NCI-H2171 (cell line): Measurements from ENCODE around the gene DBN1.

ENCODE experiments used
- DNase-seq: peaks from one replicate; lab custom pipeline; 2025; lab: John Stamatoyannopoulos, UW

DBN1 gene

DNA sequence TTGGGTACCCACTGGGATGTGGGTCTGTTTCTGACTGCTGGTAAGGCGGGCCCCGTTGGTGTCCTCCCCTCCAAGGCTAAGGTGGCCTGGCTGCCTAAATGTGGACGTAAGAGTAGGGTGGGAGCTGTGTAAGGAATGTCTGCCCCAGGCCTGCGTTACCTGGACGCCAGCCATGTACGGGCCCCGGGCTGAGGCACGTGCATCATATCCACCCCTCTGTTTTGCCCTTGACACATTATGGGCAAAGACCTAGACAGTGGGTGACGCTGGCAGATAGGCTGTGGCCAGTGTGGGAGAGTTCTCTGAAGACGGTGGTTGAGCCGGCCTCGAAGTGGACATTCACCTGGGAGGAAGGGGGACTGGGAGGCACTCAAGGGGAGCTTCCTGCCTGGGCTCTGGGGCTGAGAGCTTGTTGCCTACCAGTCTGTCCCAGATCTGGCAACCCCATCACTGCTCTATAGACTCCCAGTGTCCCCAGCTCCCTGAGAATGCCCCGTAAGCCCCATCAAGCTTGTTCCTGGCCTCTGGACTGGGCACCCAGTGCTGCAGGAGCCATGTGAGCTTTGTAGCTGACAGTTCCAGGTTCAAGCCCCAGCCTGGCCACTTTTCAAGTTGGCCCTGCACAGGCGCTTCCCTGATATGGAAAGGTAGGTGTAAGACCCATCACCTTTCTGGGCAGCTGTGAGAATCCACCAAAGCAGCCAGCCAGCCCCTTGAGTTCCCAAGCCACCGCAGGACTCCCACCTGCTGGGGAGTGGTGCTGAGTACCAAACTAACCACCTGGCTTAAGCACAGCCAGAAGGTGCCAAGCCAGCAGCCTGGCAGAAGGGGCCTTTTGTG is 30.1 kb downstream of the DBN1 start:
- DNase-seq: no peak

DNA sequence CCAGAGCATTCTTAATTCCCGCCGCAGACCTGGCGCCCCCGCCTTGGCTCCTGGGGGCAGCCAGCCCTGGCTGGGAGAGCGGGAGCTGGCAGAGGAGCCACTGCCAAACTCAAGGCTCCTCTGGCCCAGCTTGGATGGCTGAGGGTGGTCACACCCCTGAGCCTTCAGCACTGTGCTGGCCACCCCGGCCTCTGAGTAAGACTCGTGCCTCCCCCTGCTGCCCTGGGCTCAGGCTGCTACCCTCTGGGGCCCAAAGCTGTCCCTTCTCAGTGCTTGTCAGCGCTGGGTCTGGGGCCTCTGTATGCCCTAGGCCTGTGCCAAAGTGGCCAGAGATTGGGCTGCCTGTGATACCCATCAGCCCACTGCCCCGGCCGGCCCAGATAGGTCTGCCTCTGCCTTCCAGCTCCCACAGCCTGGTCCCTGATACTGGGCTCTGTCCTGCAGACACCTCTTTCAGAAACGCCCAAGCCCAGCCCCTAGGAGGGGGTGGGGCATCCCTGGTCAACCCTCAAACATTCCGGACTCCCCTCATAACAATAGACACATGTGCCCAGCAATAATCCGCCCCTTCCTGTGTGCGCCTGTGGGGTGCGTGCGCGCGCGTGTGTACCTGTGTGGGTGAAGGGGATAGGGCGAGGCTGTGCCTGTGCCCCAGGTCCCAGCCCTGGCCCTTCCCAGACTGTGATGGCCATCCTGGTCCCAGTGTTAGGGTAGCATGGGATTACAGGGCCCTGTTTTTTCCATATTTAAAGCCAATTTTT is 31.2 kb downstream of the DBN1 start:
- no peak for DNase-seq

DNA sequence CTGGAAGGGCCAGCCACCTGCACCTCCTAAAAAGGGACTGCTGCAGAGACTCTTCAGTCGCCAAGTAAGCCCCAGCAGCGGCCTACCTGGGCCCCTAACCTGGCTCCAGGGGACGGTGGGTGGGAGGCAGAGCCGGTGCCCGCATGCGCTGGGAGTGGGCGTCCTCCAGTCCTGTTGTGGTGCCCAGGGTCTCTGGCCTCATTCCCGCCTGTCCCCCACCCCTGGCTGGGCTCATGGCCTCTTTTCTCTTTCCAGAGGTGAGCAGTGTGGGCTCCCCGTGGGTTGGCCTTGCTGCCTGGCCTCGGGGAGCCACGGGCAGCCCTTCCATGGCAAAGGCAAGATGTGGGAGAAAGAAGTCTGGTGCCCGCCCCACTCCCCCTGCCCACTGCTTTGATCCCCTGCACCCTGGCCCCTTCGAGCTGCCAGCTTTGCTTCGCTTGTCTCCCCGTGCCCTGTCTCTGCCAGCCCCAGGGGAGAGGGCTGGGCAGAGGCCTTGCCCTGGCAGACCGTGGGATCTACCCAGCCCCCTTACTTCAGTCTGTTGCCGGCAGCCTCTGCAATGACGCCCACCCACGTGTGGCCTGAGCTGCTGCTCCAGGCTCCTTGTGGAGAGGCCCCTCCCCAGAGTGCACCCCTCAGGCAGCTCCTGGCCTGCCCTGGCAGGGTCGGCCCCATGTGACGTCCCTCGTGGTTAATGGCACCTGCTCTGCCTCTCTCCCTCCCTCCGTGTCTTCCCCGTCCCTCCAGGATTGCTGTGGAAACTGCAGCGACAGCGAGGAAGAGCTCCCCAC is 32.2 kb downstream of the DBN1 start:
- DNase-seq: no peak

DNA sequence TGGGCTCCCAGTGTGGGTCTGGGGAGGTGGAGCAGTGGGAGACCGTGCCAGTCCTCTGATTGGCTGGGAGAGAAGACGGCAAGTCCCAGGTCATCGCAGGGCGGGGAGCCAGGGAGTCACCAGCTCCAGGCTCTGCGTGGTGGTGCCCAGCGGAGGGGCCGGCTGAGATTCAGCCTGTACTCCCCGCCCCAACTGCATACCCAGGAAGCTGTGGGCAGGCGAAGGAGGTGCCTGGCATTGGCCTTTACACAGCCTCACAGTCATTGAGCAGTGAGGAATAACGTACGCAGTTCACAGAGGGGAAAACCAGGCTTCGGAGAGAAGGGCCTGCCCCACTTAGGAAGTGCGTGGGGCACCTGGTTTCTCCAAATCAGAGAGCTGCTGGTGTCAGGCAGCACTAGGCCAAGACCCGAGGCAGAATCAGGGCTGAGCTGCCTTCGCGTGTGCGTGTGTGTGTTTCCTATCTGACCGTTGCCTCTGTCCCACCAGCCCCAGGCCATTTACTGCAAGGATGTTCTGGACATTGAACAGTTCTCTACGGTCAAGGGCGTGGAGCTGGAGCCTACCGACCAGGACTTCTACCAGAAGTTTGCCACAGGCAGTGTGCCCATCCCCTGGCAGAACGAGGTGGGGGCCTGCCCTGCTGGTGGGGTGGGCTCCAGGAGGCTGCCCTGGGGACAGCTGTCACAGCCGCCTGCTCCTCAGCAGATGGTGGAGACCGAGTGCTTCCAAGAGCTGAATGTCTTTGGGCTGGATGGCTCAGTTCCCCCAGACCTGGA is 33.0 kb downstream of the DBN1 start:
- DNase-seq: no peak

DNA sequence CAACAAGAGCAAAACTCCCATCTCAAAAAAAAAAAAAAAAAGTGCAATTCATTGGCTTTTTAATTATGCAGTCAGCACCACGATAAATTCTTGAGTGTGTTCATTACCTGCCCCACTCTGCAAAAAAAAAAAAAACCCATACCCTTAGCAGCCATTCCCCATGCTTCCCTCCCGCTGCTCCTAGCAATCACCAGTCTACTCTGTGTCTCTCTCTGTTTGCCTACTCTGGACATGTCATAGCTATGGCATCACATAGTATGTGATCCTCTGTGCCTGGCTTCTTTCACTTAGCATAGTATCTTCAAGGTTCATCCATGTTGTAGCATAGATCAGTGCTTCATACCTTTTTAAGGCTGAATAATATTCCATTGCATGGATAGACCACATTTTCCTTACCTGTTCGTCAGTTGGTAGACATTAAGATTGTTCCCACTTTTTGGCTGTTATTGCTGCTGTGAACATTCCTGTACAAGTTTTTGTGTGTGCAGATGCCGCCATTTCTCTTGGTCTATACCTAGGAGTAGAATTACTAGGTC is 33.8 kb downstream of the DBN1 start:
- DNase-seq: no peak

DNA sequence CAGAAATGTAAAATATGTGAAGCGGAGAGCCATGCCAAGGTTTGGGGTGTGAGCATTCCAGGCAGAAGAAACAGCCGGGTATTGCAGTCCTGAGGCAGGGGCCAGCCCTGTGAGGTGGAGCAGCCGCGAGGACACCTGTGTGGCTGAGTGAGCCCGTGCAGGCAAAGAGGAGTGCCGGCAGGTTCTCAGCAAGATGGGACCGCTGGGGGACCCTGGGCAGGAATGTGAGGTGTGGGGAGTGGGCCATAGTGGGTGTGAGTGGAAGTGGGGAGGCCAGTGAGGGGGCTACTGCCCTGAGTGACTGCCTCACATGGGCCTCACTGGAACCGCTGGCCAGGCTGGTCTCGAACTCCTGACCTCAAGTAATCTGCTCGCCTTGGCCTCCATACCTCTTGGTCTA is 35.0 kb downstream of the DBN1 start:
- no peak for DNase-seq

DNA sequence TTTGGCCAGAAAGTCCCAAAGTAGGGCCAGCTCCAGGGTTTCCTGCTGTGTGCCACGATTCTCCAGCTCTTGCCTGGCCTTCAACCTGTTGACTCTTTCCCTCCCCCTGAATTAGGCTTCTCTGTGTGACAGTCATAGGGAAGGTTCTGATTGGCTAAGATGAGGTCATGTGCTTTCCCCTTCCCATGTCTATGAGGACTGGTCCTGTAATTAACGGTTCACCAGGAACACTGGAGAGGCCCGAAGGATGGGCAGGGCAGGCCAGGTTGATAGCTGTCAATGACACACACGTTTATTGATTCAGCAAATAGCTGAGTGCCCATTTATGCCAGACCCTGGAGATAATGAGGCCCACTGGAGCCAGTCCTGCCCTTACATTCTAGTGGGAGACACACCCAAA is 35.8 kb downstream of the DBN1 start:
- DNase-seq: no peak

DNA sequence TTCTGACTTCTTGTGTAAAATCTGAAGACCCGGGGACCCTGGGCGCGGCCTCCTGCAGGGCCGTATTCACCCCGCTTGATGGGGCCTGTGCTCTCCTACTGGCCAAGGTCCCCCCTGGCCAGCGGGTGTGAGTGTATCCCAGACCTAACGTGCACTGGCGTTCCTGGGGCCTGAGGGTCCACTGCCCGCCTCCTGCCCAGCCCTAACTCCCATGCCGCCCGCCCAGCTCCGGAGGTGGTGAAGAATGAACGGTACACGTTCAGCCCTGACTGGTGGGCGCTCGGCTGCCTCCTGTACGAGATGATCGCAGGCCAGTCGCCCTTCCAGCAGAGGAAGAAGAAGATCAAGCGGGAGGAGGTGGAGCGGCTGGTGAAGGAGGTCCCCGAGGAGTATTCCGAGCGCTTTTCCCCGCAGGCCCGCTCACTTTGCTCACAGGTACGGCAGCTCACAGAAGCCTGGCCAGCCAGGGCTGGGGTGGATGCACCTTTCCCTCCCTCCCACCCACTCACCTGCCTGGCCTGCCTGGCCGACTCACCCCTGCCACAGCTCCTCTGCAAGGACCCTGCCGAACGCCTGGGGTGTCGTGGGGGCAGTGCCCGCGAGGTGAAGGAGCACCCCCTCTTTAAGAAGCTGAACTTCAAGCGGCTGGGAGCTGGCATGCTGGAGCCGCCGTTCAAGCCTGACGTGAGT is 37.4 kb downstream of the DBN1 start:
- DNase-seq: no peak

DNA sequence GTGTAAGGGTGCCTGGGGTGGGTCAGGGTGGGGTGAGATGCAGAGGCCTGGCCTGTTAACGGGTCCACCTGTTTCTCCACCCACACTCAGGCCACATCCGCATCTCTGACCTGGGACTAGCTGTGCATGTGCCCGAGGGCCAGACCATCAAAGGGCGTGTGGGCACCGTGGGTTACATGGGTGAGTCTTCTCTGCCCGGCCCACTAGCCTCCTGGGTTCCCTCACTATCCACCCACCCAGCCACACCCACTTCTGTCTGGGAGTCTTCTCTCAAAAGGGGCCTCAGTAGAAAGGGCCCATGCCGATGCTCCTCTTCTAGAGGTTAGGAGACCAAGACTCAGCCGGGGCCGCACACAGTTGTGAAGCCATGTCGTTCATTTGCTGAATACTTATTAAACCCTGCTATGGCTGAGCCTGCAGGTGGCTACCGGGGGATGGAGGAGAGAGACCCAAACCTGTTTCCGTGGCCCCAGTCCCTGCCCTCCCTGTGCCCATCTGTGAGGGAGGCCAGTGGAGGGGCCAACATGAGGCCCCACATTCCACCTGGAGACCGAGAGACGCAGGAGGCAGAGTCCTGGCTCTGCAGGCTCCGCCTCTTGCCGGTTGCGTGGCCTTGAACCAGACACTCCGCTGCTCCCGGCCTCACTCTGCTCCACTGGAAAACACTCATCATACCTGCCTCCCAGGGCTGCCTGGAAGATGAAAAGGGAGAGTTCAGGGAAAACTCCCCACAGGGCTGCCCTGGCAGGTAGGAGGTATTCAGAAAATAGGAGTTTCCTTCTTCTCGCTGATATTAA is 38.3 kb downstream of the DBN1 start:
- DNase-seq: no peak

DNA sequence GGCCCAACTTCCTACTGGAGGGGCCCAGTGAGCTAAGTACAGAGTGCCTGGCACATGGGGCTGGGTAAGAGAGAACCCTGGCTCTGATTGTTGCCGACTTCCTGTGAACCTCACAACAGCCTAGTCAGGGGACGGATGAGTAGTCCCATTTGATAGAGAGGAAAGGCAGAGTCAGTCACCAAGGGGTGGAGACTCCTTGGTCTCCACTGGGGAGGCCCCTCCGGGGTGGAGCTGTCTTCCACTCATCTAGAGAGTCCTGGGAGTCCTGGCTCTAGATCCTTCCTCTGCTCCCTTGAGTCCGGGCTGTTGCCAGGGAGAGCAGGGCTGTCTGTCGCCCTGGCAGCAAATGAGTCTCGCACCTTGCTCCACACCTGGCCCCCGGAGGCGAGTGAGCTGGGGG is 39.0 kb downstream of the DBN1 start:
- no peak for DNase-seq

DNA sequence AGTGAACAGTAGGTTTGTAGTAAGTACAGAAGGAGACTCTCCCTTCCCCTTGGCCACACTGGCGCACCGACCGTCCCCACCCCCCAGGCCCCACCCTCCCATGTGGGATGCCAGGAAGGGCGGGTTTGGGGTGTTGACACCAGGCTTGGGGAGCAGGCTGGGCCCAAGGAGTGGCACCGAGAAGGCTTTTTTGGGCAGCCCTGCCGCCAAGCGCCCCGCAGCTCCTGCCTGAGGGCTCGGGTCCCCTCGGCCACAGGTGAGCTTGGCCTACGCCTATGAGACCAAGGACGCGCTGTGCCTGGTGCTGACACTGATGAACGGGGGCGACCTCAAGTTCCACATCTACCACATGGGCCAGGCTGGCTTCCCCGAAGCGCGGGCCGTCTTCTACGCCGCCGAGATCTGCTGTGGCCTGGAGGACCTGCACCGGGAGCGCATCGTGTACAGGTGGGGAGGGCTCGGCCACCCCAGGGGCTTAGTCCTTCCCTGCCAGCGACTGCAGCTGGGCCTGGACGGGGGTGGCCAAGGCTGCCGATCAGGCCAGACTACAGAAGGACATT is 39.7 kb downstream of the DBN1 start:
- no peak for DNase-seq

DNA sequence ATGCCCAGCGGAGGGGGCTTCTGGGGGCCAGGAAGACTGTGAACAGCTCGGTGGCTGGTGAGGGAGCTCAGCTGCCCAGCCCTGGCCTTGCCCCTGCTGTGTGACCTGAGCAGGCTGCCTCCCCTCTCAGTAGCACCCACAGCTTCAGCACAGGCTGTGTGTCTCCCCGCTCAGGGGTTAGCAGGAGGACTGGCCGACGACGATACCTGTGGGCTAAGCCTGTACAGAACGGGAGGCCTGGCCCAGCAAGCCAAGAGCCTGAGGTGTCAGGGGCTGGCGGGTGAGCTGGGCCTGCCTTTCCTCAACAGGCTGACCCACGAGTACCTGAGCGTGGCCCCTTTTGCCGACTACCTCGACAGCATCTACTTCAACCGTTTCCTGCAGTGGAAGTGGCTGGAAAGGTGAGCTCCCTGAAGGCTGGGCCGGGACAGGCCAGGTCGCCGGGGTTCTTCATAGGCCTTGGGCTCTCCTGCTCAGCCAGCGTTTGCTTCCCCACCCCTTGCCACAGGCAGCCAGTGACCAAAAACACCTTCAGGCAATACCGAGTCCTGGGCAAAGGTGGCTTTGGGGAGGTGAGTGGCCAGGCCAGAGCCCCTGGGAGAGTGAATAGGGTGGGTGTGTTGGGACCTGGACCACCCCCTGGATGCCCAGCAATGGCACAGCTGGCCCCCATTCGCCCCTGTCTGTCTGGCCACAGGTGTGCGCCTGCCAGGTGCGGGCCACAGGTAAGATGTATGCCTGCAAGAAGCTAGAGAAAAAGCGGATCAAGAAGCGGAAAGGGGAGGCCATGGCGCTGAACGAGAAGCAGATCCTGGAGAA is 40.4 kb downstream of the DBN1 start:
- DNase-seq: no peak

DNA sequence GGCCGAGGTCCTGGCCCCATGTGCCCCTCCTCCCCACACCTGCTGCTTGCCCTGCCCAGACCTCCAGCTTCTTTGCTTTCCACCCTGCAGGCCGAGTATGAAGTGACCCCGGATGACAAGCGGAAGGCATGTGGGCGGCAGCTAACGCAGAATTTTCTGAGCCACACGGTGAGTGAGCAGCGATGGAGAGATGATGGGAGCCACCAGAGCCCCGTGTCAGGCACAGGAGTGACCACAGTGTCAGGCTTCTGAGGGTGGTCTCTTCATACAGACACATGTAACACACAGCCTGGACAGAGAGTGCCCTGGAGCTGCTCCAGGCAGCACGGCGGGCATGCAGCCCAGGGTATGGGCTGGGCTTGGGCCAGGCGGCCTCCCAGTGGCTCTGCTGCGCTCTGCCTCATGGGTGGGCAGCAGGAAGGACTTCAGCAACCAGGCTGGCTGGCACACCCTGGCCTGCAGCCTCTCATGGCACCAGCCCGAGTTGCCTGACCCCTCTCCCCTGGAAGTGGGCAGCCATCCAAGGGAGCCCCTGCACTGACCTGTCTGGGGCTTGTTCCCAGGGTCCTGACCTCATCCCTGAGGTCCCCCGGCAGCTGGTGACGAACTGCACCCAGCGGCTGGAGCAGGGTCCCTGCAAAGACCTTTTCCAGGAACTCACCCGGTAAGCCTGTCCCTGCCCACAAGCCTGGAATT is 41.1 kb downstream of the DBN1 start:
- DNase-seq: no peak

DNA sequence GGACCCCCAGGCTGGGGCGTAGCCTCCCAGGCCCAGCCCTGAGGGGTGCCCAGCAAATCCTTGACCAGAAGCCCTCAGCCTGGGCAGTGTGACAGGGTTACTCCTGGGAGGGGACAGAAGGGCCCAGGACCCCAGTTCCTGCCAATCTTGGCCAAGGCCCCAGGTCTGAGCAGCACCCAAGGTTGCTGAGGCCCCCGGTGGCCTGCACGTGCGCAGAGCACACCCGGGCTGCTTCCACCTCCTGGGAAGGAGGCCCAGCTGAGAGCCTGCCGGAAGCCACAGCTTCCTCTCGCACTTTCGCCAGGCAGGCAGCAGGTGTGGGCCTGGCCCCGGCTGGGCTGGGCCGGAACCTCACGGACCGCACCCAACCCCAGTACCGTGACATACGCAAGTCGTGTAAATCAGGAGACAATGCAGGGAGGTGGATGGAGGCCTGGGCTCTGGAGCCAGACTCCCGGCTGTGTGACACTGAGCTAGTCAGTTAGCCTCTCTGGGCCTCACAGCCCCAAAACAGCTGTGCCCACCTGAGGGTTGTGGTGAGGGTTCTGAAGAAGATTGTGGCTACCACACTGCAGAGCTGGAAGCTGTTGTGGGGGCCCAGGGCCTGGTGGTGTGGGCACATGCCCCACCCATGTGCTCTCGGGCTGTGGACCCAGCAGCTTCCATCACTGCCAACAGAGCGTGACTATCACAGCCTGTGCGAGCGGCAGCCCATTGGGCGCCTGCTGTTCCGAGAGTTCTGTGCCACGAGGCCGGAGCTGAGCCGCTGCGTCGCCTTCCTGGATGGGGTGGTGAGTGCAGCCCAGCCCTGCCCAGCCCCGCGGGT is 41.9 kb downstream of the DBN1 start:
- DNase-seq: no peak

DNA sequence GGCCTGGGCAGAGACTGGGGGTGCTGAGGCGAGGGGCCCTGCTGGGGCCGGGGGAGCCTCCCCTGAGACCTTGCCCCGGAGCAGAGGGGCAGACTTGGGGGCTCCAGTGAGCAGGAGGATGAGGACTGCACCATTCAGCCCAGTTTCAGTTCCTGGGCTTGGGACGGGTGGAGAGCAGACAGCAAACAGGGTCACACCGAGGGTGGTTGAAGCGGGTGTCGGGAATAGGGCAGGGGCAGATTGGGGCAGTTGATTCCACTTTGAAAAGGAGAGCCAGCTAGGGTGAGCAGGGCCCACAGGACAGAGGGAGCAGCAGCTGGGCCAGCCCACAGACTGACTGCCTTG is 42.5 kb downstream of the DBN1 start:
- no peak for DNase-seq

DNA sequence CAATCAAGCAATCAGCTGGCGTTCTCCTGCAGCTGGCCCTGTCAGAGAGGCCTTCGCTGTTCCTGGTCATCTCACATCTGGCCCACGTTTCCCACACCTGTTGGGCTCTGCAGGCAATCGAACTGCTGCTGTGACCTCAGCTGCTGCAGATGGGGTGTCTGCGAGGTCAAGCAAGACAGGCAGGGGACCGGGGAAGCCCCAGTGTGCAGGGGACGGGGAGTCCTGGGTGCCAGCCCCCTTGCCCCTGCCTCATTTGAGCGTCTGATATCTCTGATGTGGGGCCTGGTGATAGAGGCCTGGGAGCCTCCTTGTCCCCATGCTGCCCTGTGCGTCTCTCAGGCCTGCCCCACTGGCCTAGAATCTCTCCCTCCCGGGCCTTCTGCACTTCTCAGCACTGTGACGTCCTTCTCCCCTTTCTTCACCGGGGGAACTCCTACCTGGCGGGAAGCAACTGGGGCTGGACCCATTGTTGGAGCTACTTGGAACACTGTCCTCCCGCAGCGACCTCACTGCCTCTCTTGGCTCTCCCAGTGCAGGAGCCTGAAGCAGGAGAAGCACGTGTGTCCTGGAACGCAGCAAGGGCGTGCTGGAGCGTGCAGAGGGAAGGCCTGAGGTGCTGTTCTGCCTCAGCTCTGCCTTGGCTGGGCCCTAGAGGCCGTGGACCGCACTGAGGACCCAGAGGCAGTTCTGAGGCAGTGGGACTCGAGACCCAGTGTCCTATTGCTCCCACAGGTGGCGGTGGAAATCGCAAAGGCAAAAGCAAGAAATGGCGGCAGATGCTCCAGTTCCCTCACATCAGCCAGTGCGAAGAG is 43.1 kb downstream of the DBN1 start:
- DNase-seq: no peak
